Mesendoderm (in vitro differentiated cells): ENCODE measurements around the gene RRP1.
"Not testable (repeated sequence)": the region's sequence is repeated elsewhere in the genome, so short reads cannot be mapped to it uniquely, and the experiment has no call there.

Source experiments
- DNase-seq: peaks from one replicate; pipeline ENCODE4 v3.0.0; 2013
- H2AK5ac ChIP-seq: 2 replicates; pipeline ENCODE4 v1.6.1; 2013; ENCODE audit warnings: low read length, inconsistent platforms
- H2BK120ac ChIP-seq: 2 replicates; pipeline ENCODE4 v1.6.1; 2013; ENCODE audit warnings: low read depth, mild to moderate bottlenecking, low read length, moderate library complexity, mixed read lengths
- H2BK15ac ChIP-seq: replicated peaks from 2 replicates; pipeline ENCODE4 v1.6.1; 2013; ENCODE audit warnings: low read depth, mild to moderate bottlenecking, moderate library complexity
- H2BK5ac ChIP-seq: 2 replicates; pipeline ENCODE4 v1.6.1; 2013; ENCODE audit warnings: low read length, inconsistent platforms
- H3K18ac ChIP-seq: 2 replicates; pipeline ENCODE4 v1.6.1; 2013; ENCODE audit warnings: mild to moderate bottlenecking, low read length, mixed read lengths
- H3K23ac ChIP-seq: one replicate; pipeline ENCODE4 v1.6.1; 2013; ENCODE audit warnings: low read length
- H3K27ac ChIP-seq: 2 replicates; pipeline ENCODE4 v1.5.1; 2013; ENCODE audit warnings: low read depth, mild to moderate bottlenecking, inconsistent platforms, low read length, moderate library complexity
- H3K27me3 ChIP-seq: 2 replicates; pipeline ENCODE4 v1.6.1; 2013; ENCODE audit warnings: low read length, control low read depth, mild to moderate bottlenecking, inconsistent platforms; ENCODE audit not compliant: insufficient read depth, poor library complexity
- H3K36me3 ChIP-seq: 2 replicates; pipeline ENCODE4 v1.6.1; 2013; ENCODE audit warnings: low read length, inconsistent platforms; ENCODE audit not compliant: control insufficient read depth, insufficient read depth
- H3K4ac ChIP-seq: one replicate; pipeline ENCODE4 v1.6.1; 2013; ENCODE audit warnings: low read depth, mild to moderate bottlenecking, low read length, moderate library complexity
- H3K4me1 ChIP-seq: 2 replicates; pipeline ENCODE4 v1.6.1; 2013; ENCODE audit warnings: low read depth, low read length, inconsistent platforms; ENCODE audit not compliant: control insufficient read depth
- H3K4me2 ChIP-seq: 2 replicates; pipeline ENCODE4 v1.6.1; 2013; ENCODE audit warnings: low read length
- H3K4me3 ChIP-seq: 2 replicates; pipeline ENCODE4 v1.5.1; 2013; ENCODE audit warnings: mild to moderate bottlenecking, low read length
- H3K56ac ChIP-seq: one replicate; pipeline ENCODE4 v1.6.1; 2013; ENCODE audit warnings: low read length
- H3K79me1 ChIP-seq: 2 replicates; pipeline ENCODE4 v1.6.1; 2013; ENCODE audit warnings: low read length, inconsistent platforms
- H3K79me2 ChIP-seq: 2 replicates; pipeline ENCODE4 v1.6.1; 2013; ENCODE audit warnings: mild to moderate bottlenecking, low read length; ENCODE audit not compliant: control insufficient read depth, insufficient read depth
- H3K9ac ChIP-seq: 2 replicates; pipeline ENCODE4 v1.6.1; 2013; ENCODE audit warnings: low read length, inconsistent platforms
- H4K5ac ChIP-seq: one replicate; pipeline ENCODE4 v1.6.1; 2013; ENCODE audit warnings: low read length
- H4K8ac ChIP-seq: one replicate; pipeline ENCODE4 v1.6.1; 2013; ENCODE audit warnings: low read depth, mild to moderate bottlenecking, control low read depth, low read length, moderate library complexity
- WGBS: extraction: QIAGEN DNeasy Blood & Tissue Kit; methylation state at CpG from one replicate; pipeline ENCODE4 v1.1.7; 2013; ENCODE audit warnings: low lambda C conversion rate, missing lambda C conversion rate; ENCODE audit not compliant: insufficient coverage; ENCODE audit errors: extremely low coverage; 5-methylcytosine and 5-hydroxymethylcytosine counted together

The RRP1 gene

GRCh38 chr21:43844906-43845305, 55.5 kb downstream of the RRP1 start:
- not testable (repeated sequence) for H3K27me3 ChIP-seq, H3K36me3 ChIP-seq, H2AK5ac ChIP-seq, H3K4me3 ChIP-seq, H3K4me1 ChIP-seq, H2BK15ac ChIP-seq, H3K79me1 ChIP-seq, H2BK120ac ChIP-seq, H3K79me2 ChIP-seq, H3K4me2 ChIP-seq, H3K18ac ChIP-seq, H2BK5ac ChIP-seq, H4K5ac ChIP-seq, H3K4ac ChIP-seq, H3K56ac ChIP-seq, H3K27ac ChIP-seq, H3K9ac ChIP-seq, H4K8ac ChIP-seq, H3K23ac ChIP-seq
- peak; percentile 48 for DNase-seq
- WGBS = no CpG with 5 or more reads among the region's 5 CpGs

GRCh38 chr21:43845386-43845785, 56.0 kb downstream of the RRP1 start:
- no peak overlapping the region for H2AK5ac ChIP-seq
- H4K5ac ChIP-seq = no peak overlapping the region
- H3K27ac ChIP-seq = no peak overlapping the region
- no peaks in the 10 kb centered on the region for H3K36me3 ChIP-seq
- H3K23ac ChIP-seq = no peak overlapping the region
- no peak for DNase-seq
- H3K4ac ChIP-seq = no peak overlapping the region
- no CpG with 5 or more reads among the region's 13 CpGs for WGBS
- H3K4me3 ChIP-seq = no peak overlapping the region
- H4K8ac ChIP-seq = no peak overlapping the region
- no peak overlapping the region for H3K18ac ChIP-seq
- no peaks in the 10 kb centered on the region for H3K79me2 ChIP-seq
- H3K4me2 ChIP-seq = no peak overlapping the region
- H2BK15ac ChIP-seq = no peak overlapping the region
- H3K56ac ChIP-seq = peak overlapping the region; percentile 10
- H3K79me1 ChIP-seq = no peaks in the 10 kb centered on the region
- no peaks in the 10 kb centered on the region for H3K27me3 ChIP-seq
- H3K4me1 ChIP-seq = no peaks in the 10 kb centered on the region
- H3K9ac ChIP-seq = no peak overlapping the region
- no peak overlapping the region for H2BK5ac ChIP-seq
- H2BK120ac ChIP-seq = no peak overlapping the region

DNA sequence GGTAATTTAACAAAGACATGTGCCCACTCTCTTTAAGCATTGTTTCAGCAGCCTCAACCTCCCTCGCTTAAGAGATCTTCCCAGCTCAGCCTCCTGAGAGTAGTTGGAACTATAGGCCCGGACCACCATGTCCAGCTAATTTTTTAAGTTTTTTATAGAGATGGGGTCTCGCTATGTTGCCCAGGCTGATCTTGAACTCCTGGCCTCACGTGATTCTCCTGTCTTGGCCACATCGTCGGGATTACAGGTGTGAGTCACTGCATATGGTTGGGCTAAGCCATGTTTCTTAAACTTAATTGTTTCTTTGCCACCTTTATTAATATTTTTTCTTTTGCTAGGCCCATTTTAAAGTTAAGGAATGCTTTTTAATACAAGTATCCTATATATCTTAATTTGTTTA, 57.1 kb downstream of the RRP1 start:
- no peak overlapping the region for H3K4ac ChIP-seq
- no peak overlapping the region for H3K18ac ChIP-seq
- H3K79me1 ChIP-seq = no peaks in the 10 kb centered on the region
- no peaks in the 10 kb centered on the region for H3K79me2 ChIP-seq
- no peak overlapping the region for H2AK5ac ChIP-seq
- no peak for DNase-seq
- H3K4me1 ChIP-seq = no peaks in the 10 kb centered on the region
- H2BK15ac ChIP-seq = no peak overlapping the region
- no peak overlapping the region for H3K23ac ChIP-seq
- no peaks in the 10 kb centered on the region for H3K36me3 ChIP-seq
- no peak overlapping the region for H3K4me3 ChIP-seq
- H2BK120ac ChIP-seq = no peak overlapping the region
- H4K8ac ChIP-seq = no peak overlapping the region
- no CpG with 5 or more reads among the region's 6 CpGs for WGBS
- H3K9ac ChIP-seq = no peak overlapping the region
- H3K4me2 ChIP-seq = no peak overlapping the region
- H4K5ac ChIP-seq = no peak overlapping the region
- H3K27ac ChIP-seq = no peak overlapping the region
- H3K56ac ChIP-seq = no peak overlapping the region
- H2BK5ac ChIP-seq = no peak overlapping the region
- H3K27me3 ChIP-seq = no peaks in the 10 kb centered on the region

DNA sequence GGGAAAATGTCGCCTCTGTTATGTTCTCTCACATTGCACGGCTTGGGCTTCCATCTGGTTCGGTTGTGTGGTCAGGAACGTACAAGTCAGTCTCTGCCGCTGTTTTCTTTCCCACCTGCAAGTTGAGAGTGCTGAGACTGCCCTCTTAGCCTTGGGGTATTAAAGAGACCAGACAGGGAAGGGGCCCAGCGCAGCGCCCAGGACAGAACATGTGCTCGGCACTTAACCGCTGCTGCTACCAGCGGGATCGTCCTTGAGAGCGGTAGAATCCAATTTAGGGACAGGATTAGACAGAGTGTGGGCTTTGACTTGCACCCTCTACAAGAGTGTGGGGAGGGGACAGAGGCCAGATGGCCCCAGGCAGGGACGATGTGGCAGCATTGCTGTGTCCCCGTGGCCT, 57.9 kb downstream of the RRP1 start:
- Histone ChIP-seq H2BK15ac (no peak overlapping the region), H4K5ac (no peak overlapping the region), H2AK5ac (no peak overlapping the region), H3K27ac (no peak overlapping the region), H3K56ac (no peak overlapping the region), H3K4me3 (no peak overlapping the region), H3K79me1 (no peaks in the 10 kb centered on the region), H4K8ac (no peak overlapping the region), H3K9ac (no peak overlapping the region), H3K4me2 (no peak overlapping the region), H3K36me3 (no peaks in the 10 kb centered on the region), H3K23ac (no peak overlapping the region), H2BK5ac (no peak overlapping the region), H3K79me2 (no peaks in the 10 kb centered on the region), H3K4ac (no peak overlapping the region), H3K18ac (no peak overlapping the region), H3K27me3 (no peaks in the 10 kb centered on the region), H2BK120ac (no peak overlapping the region), H3K4me1 (no peaks in the 10 kb centered on the region)
- WGBS = no CpG with 5 or more reads among the region's 14 CpGs
- no peak for DNase-seq

GRCh38 chr21:43848771-43849170, 59.4 kb downstream of the RRP1 start:
- Histone ChIP-seq H3K4me1 (no peaks in the 10 kb centered on the region), H2AK5ac (no peak overlapping the region), H2BK15ac (no peak overlapping the region), H2BK120ac (no peak overlapping the region), H3K27ac (no peak overlapping the region), H3K9ac (no peak overlapping the region), H4K8ac (no peak overlapping the region), H3K79me2 (no peaks in the 10 kb centered on the region), H3K18ac (no peak overlapping the region), H3K4me3 (no peak overlapping the region), H4K5ac (no peak overlapping the region), H3K79me1 (no peaks in the 10 kb centered on the region), H2BK5ac (no peak overlapping the region), H3K4me2 (no peak overlapping the region), H3K23ac (no peak overlapping the region), H3K56ac (no peak overlapping the region), H3K4ac (no peak overlapping the region), H3K27me3 (no peaks in the 10 kb centered on the region), H3K36me3 (no peaks in the 10 kb centered on the region)
- whole genome bisulfite sequencing = no CpG with 5 or more reads among the region's 10 CpGs
- no peak for DNase-seq

GRCh38 chr21:43849532-43850299, 60.3 kb downstream of the RRP1 start:
- no peak overlapping the region for H3K18ac ChIP-seq
- peak; percentile 63 for DNase-seq
- no peaks in the 10 kb centered on the region for H3K36me3 ChIP-seq
- H3K56ac ChIP-seq = no peak overlapping the region
- H4K5ac ChIP-seq = no peak overlapping the region
- no peaks in the 10 kb centered on the region for H3K79me2 ChIP-seq
- no peaks in the 10 kb centered on the region for H3K4me1 ChIP-seq
- no peak overlapping the region for H2AK5ac ChIP-seq
- no peak overlapping the region for H4K8ac ChIP-seq
- WGBS = no CpG with 5 or more reads among the region's 13 CpGs
- no peaks in the 10 kb centered on the region for H3K79me1 ChIP-seq
- H3K23ac ChIP-seq = no peak overlapping the region
- no peak overlapping the region for H3K4me3 ChIP-seq
- H2BK15ac ChIP-seq = no peak overlapping the region
- no peak overlapping the region for H2BK120ac ChIP-seq
- H3K9ac ChIP-seq = no peak overlapping the region
- no peak overlapping the region for H3K4ac ChIP-seq
- no peak overlapping the region for H2BK5ac ChIP-seq
- H3K4me2 ChIP-seq = no peak overlapping the region
- H3K27ac ChIP-seq = no peak overlapping the region
- no peaks in the 10 kb centered on the region for H3K27me3 ChIP-seq
